ENCODE measurements around the gene PTPRD. TPM values are rescaled to one million over a fixed set of nuclear protein-coding genes. Genes with fewer than 3 reads are reported as not detected.

PTPRD gene
- total and polyA plus RNA-seq, 5 donors from 2014 or later = 0.47 TPM; not detected in 4

DNA sequence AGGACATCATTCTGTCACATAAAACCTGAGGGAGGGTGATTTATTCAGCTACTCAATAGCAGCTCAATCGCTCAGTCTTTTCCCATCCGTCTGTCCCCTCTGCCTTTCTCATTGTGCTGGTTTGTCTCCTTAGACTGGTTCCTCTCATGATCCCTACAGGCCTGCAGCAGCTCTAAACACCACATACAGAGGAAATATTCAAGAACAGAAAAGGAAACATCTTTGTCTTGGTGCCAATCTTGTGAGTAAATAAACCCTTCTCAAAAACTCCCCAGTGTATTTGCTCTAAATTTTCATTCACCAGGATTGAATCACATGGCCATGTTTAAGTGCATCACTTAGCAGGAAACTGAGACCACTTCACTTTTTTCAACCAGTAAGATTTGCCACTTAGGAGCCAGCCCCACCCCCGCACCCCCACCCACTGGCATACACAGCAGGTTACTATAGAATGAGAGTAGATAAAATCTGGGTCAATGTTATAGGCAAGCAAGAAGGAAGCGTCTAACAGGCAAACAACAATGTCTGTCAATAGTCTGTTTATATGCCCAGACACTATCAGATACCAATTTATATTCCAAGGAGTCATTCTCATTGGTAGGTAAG, 1917.7 kb downstream of the PTPRD start:
- no peak overlapping the region for H3K4me3 ChIP-seq (ENCODE audit: low read depth, low read length)
- H3K27me3 Mint-ChIP-seq = no peaks in the 10 kb centered on the region
- H3K4me1 Mint-ChIP-seq = no peaks in the 10 kb centered on the region
- no peaks in the 10 kb centered on the region for H3K9me3 ChIP-seq (ENCODE audit: control insufficient read depth in 2 of 2, low read length in 2 of 2)
- H3K4me3 Mint-ChIP-seq = peak overlapping the region in 1 of 4 donors; percentile 90
- no peak overlapping the region for H3K27ac ChIP-seq (ENCODE audit: insufficient read depth, low read length, poor library complexity, severe bottlenecking)
- H3K9me3 Mint-ChIP-seq = peaks cover 0 to 4% (median 0%) of the 10 kb centered on the region in 7 donors
- no peaks in the 10 kb centered on the region for H3K4me1 ChIP-seq (ENCODE audit: control insufficient read depth, insufficient read depth, low read length, poor library complexity, severe bottlenecking)
- H3K27ac Mint-ChIP-seq = peak overlapping the region in 1 of 3 donors; percentile 21
- no peaks in the 10 kb centered on the region for H3K36me3 ChIP-seq (ENCODE audit: control insufficient read depth, insufficient read depth, low read length)
- H3K27me3 ChIP-seq (ENCODE audit: control insufficient read depth, insufficient read depth, low read length) = no peaks in the 10 kb centered on the region
- ATAC-seq (ENCODE audit: low read depth in 2 of 2) (no peak), DNase-seq (no peak)
- no peaks in the 10 kb centered on the region for H3K36me3 Mint-ChIP-seq

GRCh38 chr9:8693464-8693863, 1919.3 kb downstream of the PTPRD start:
- peaks cover 0 to 4% (median 2%) of the 10 kb centered on the region in 7 donors for H3K9me3 Mint-ChIP-seq
- Histone ChIP-seq H3K4me1 (ENCODE audit: control insufficient read depth, insufficient read depth, low read length, poor library complexity, severe bottlenecking) (no peaks in the 10 kb centered on the region), H3K9me3 (ENCODE audit: control insufficient read depth in 2 of 2, low read length in 2 of 2) (no peaks in the 10 kb centered on the region), H3K27ac (ENCODE audit: insufficient read depth, low read length, poor library complexity, severe bottlenecking) (no peak overlapping the region), H3K4me3 (ENCODE audit: low read depth, low read length) (no peak overlapping the region), H3K27me3 (ENCODE audit: control insufficient read depth, insufficient read depth, low read length) (no peaks in the 10 kb centered on the region), H3K36me3 (ENCODE audit: control insufficient read depth, insufficient read depth, low read length) (no peaks in the 10 kb centered on the region)
- H3K4me1 Mint-ChIP-seq = no peaks in the 10 kb centered on the region
- H3K27me3 Mint-ChIP-seq = no peaks in the 10 kb centered on the region
- DNase-seq (no peak), ATAC-seq (ENCODE audit: low read depth in 2 of 2) (no peak)
- H3K4me3 Mint-ChIP-seq = no peak overlapping the region
- H3K27ac Mint-ChIP-seq = no peak overlapping the region
- H3K36me3 Mint-ChIP-seq = no peaks in the 10 kb centered on the region

DNA sequence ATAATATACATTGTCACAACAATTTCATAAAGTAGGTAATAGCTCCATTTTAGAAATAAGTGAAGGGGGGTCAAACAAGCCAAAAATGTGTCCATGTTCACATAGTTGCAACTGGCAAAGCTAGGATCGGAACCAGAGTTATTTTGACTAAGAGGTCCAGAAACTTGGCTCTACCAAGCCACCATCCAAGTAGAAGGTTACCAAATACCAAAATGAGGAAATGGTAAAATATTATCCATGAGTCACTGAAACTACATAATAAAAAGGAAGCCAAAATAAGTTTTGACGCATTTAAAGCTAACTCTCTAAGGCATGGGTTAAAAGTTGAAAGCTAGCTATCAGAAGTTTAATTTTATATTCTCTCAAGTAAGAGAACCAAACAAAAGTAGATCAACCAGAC, 1926.3 kb downstream of the PTPRD start:
- no peak overlapping the region for H3K27ac Mint-ChIP-seq
- Histone ChIP-seq H3K4me3 (ENCODE audit: low read depth, low read length) (no peak overlapping the region), H3K27ac (ENCODE audit: insufficient read depth, low read length, poor library complexity, severe bottlenecking) (no peak overlapping the region), H3K4me1 (ENCODE audit: control insufficient read depth, insufficient read depth, low read length, poor library complexity, severe bottlenecking) (no peaks in the 10 kb centered on the region), H3K9me3 (ENCODE audit: control insufficient read depth in 2 of 2, low read length in 2 of 2) (no peaks in the 10 kb centered on the region), H3K27me3 (ENCODE audit: control insufficient read depth, insufficient read depth, low read length) (no peaks in the 10 kb centered on the region), H3K36me3 (ENCODE audit: control insufficient read depth, insufficient read depth, low read length) (no peaks in the 10 kb centered on the region)
- H3K4me3 Mint-ChIP-seq = no peak overlapping the region
- H3K36me3 Mint-ChIP-seq = no peaks in the 10 kb centered on the region
- H3K27me3 Mint-ChIP-seq = no peaks in the 10 kb centered on the region
- H3K4me1 Mint-ChIP-seq = no peaks in the 10 kb centered on the region
- DNase-seq (no peak), ATAC-seq (ENCODE audit: low read depth in 2 of 2) (no peak)
- H3K9me3 Mint-ChIP-seq = peaks cover 0 to 3% (median 0%) of the 10 kb centered on the region in 7 donors

DNA sequence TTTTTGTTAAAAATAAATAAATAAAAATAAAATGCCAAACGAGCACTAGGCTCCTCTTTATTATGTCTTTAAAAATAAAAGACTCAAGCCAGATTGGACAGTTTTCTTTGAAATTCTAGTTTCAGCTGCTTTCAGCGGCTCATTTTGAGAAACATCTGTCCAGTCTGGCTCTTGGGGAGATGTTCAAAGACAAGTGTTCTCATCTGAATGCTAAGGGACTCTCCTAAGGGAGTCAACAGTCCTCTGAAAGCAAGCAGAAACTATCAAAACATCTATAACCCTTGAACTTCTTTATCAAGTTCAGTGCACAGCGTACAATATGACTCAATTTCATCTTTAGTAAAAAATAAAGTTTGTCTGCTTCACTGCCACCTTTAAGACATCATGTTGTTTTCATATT, 1927.0 kb downstream of the PTPRD start:
- Mint-ChIP-seq H3K27me3 (no peaks in the 10 kb centered on the region), H3K27ac (no peak overlapping the region), H3K9me3 (peaks cover 0 to 2% (median 0%) of the 10 kb centered on the region in 7 donors), H3K36me3 (no peaks in the 10 kb centered on the region), H3K4me1 (no peaks in the 10 kb centered on the region), H3K4me3 (no peak overlapping the region)
- no peaks in the 10 kb centered on the region for H3K27me3 ChIP-seq (ENCODE audit: control insufficient read depth, insufficient read depth, low read length)
- ATAC-seq (ENCODE audit: low read depth in 2 of 2) = no peak
- no peaks in the 10 kb centered on the region for H3K4me1 ChIP-seq (ENCODE audit: control insufficient read depth, insufficient read depth, low read length, poor library complexity, severe bottlenecking)
- no peak overlapping the region for H3K4me3 ChIP-seq (ENCODE audit: low read depth, low read length)
- H3K27ac ChIP-seq (ENCODE audit: insufficient read depth, low read length, poor library complexity, severe bottlenecking) = no peak overlapping the region
- DNase-seq = no peak
- no peaks in the 10 kb centered on the region for H3K9me3 ChIP-seq (ENCODE audit: control insufficient read depth in 2 of 2, low read length in 2 of 2)
- no peaks in the 10 kb centered on the region for H3K36me3 ChIP-seq (ENCODE audit: control insufficient read depth, insufficient read depth, low read length)

DNA sequence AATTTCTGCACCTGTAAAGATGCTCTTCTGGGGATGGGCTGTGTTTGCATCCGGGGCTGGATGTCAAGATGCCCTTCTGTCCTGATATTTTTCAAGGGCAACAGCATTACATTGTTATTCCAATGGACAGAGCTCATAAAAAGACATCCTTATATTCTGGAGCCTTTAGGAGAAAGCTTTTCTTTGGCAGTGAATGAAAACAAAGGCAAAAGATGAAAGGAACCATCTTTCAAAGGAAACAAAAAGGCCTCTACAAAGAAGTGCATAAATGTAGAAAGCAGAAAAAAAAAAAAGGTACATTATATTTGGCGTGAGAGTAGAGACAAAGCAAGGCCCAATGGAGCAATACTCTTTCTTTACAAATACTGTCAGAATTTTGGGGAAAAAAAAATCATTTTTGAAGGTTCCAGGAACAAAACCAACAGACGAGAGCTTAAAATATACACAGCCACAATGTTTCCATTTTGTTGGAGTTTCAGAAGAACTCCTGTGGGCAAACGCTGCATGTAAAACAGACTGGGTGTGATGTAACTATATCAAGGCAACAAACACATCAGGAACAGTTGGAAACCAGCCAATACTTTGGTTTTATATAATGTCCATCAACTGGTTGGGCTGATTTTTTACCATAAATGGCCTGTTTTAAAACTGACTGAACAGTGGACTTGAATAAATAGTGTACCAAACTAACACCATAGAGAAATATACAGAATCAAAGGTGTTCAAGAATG, 1927.7 kb downstream of the PTPRD start:
- ATAC-seq (ENCODE audit: low read depth in 2 of 2) = no peak
- DNase-seq = no peak
- H3K4me1 Mint-ChIP-seq = no peaks in the 10 kb centered on the region

GRCh38 chr9:8683496-8683895, 1929.3 kb downstream of the PTPRD start:
- no peak overlapping the region for H3K27ac ChIP-seq (ENCODE audit: insufficient read depth, low read length, poor library complexity, severe bottlenecking)
- H3K36me3 ChIP-seq (ENCODE audit: control insufficient read depth, insufficient read depth, low read length) = no peaks in the 10 kb centered on the region
- no peaks in the 10 kb centered on the region for H3K27me3 Mint-ChIP-seq
- H3K4me3 ChIP-seq (ENCODE audit: low read depth, low read length) = no peak overlapping the region
- H3K27ac Mint-ChIP-seq = no peak overlapping the region
- no peaks in the 10 kb centered on the region for H3K27me3 ChIP-seq (ENCODE audit: control insufficient read depth, insufficient read depth, low read length)
- H3K4me1 Mint-ChIP-seq = no peaks in the 10 kb centered on the region
- H3K36me3 Mint-ChIP-seq = no peaks in the 10 kb centered on the region
- no peaks in the 10 kb centered on the region for H3K9me3 Mint-ChIP-seq
- no peak overlapping the region for H3K4me3 Mint-ChIP-seq
- ATAC-seq (ENCODE audit: low read depth in 2 of 2) (no peak), DNase-seq (no peak)
- H3K4me1 ChIP-seq (ENCODE audit: control insufficient read depth, insufficient read depth, low read length, poor library complexity, severe bottlenecking) = no peaks in the 10 kb centered on the region
- H3K9me3 ChIP-seq (ENCODE audit: control insufficient read depth in 2 of 2, low read length in 2 of 2) = no peaks in the 10 kb centered on the region

More for the DNA sequence above, 1927.7 kb downstream of the PTPRD start:
- H3K27ac ChIP-seq (ENCODE audit: insufficient read depth, low read length, poor library complexity, severe bottlenecking) = no peak overlapping the region
- H3K4me3 Mint-ChIP-seq = no peak overlapping the region
- H3K4me3 ChIP-seq (ENCODE audit: low read depth, low read length) = no peak overlapping the region
- no peaks in the 10 kb centered on the region for H3K9me3 ChIP-seq (ENCODE audit: control insufficient read depth in 2 of 2, low read length in 2 of 2)
- no peaks in the 10 kb centered on the region for H3K36me3 ChIP-seq (ENCODE audit: control insufficient read depth, insufficient read depth, low read length)
- no peaks in the 10 kb centered on the region for H3K27me3 ChIP-seq (ENCODE audit: control insufficient read depth, insufficient read depth, low read length)
- no peak overlapping the region for H3K27ac Mint-ChIP-seq
- H3K36me3 Mint-ChIP-seq = no peaks in the 10 kb centered on the region
- H3K9me3 Mint-ChIP-seq = peaks cover 0 to 2% (median 0%) of the 10 kb centered on the region in 7 donors
- no peaks in the 10 kb centered on the region for H3K27me3 Mint-ChIP-seq
- H3K4me1 ChIP-seq (ENCODE audit: control insufficient read depth, insufficient read depth, low read length, poor library complexity, severe bottlenecking) = no peaks in the 10 kb centered on the region

- Mint-ChIP-seq H3K27me3 (no peaks in the 10 kb centered on the region), H3K27ac (no peak overlapping the region), H3K9me3 (peaks cover 0 to 2% (median 0%) of the 10 kb centered on the region in 7 donors), H3K4me1 (no peaks in the 10 kb centered on the region), H3K36me3 (no peaks in the 10 kb centered on the region), H3K4me3 (no peak overlapping the region)
- H3K27me3 ChIP-seq (ENCODE audit: control insufficient read depth, insufficient read depth, low read length) = no peaks in the 10 kb centered on the region
- ATAC-seq (ENCODE audit: low read depth in 2 of 2) = no peak
- no peak overlapping the region for H3K4me3 ChIP-seq (ENCODE audit: low read depth, low read length)
- no peaks in the 10 kb centered on the region for H3K4me1 ChIP-seq (ENCODE audit: control insufficient read depth, insufficient read depth, low read length, poor library complexity, severe bottlenecking)
- no peaks in the 10 kb centered on the region for H3K36me3 ChIP-seq (ENCODE audit: control insufficient read depth, insufficient read depth, low read length)
- H3K9me3 ChIP-seq (ENCODE audit: control insufficient read depth in 2 of 2, low read length in 2 of 2) = no peaks in the 10 kb centered on the region
- H3K27ac ChIP-seq (ENCODE audit: insufficient read depth, low read length, poor library complexity, severe bottlenecking) = no peak overlapping the region
- DNase-seq = no peak
These were observed 1932.1 kb downstream of the PTPRD start for GRCh38 chr9:8680658-8681057.

DNA sequence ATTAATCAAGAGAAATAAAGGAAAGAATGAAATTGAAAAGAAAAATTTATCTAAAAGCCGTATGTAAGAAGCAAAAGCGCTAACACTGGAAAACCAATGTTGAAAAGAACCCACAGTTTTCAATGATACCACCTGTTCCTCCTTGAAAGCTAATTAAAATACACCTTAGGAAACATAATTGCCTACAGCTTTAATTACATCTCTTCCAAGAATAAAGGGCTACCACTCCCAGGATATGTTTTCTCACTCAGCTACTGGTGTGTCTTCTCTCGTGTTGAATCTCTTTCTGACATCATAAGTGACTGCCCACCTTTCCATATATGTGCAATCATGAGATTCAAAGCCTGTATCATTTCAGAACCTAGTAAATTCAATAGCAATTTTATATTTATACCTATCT, 1932.6 kb downstream of the PTPRD start:
- Mint-ChIP-seq H3K36me3 (no peaks in the 10 kb centered on the region), H3K27ac (no peak overlapping the region)

More for the DNA sequence above, 1932.6 kb downstream of the PTPRD start:
- Histone ChIP-seq H3K27me3 (ENCODE audit: control insufficient read depth, insufficient read depth, low read length) (no peaks in the 10 kb centered on the region), H3K36me3 (ENCODE audit: control insufficient read depth, insufficient read depth, low read length) (no peaks in the 10 kb centered on the region), H3K4me1 (ENCODE audit: control insufficient read depth, insufficient read depth, low read length, poor library complexity, severe bottlenecking) (no peaks in the 10 kb centered on the region), H3K27ac (ENCODE audit: insufficient read depth, low read length, poor library complexity, severe bottlenecking) (no peak overlapping the region), H3K4me3 (ENCODE audit: low read depth, low read length) (no peak overlapping the region), H3K9me3 (ENCODE audit: control insufficient read depth in 2 of 2, low read length in 2 of 2) (no peaks in the 10 kb centered on the region)
- Mint-ChIP-seq H3K27me3 (no peaks in the 10 kb centered on the region), H3K4me1 (no peaks in the 10 kb centered on the region), H3K9me3 (peaks cover 0 to 4% (median 0%) of the 10 kb centered on the region in 7 donors), H3K4me3 (no peak overlapping the region)
- no peak for ATAC-seq (ENCODE audit: low read depth in 2 of 2)
- DNase-seq = no peak
